Measurements from ENCODE around the gene ADCK2.
"Not testable (repeated sequence)": the region's sequence is repeated elsewhere in the genome, so short reads cannot be mapped to it uniquely, and the experiment has no call there.

Gene ADCK2

GRCh38 chr7:140674899-140675701, 2.4 kb downstream of the ADCK2 start:
- H3K9ac ChIP-seq (ENCODE audit: low read depth, low read length): no peak overlapping the region
- no peaks in the 10 kb centered on the region for H3K36me3 ChIP-seq (ENCODE audit: insufficient read depth, low read length)
- H3K9me3 ChIP-seq (ENCODE audit: control insufficient read depth, insufficient read depth, low read length): no peaks in the 10 kb centered on the region
- peaks cover 5% of the 10 kb centered on the region; the same call in 1 of the 2 replicates for H3K4me1 ChIP-seq (ENCODE audit: insufficient read depth, low read length)

DNA sequence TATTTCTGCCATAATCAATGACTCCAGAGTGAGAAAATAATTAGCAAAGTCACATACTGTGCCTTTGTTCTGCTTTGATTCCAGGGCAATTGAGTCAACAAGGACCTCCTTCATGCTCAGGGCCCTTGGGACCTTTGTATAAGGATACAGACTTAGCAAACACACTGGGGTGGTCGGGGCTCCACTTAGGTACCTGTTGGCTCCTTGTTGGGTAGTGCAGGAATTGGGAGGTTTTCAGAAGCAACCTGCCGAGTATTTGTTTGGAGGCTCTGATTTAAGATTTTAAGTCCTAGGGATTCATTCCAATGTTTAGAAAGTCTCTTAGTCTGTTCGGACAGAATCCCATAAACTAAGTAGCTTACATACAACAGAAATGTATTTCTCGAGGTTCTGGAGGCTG, 3.0 kb downstream of the ADCK2 start:
- Histone ChIP-seq H3K9ac (ENCODE audit: low read depth, low read length) (no peak overlapping the region), H3K9me3 (ENCODE audit: control insufficient read depth, insufficient read depth, low read length) (no peaks in the 10 kb centered on the region), H3K4me1 (ENCODE audit: insufficient read depth, low read length) (peaks cover 5% of the 10 kb centered on the region; the same call in 1 of the 2 replicates), H3K36me3 (ENCODE audit: insufficient read depth, low read length) (no peaks in the 10 kb centered on the region)

GRCh38 chr7:140676306-140676705, 3.6 kb downstream of the ADCK2 start:
- Histone ChIP-seq H3K9ac (ENCODE audit: low read depth, low read length) (no peak overlapping the region), H3K4me1 (ENCODE audit: insufficient read depth, low read length) (peaks cover 5% of the 10 kb centered on the region; the same call in 1 of the 2 replicates), H3K36me3 (ENCODE audit: insufficient read depth, low read length) (no peaks in the 10 kb centered on the region), H3K9me3 (ENCODE audit: control insufficient read depth, insufficient read depth, low read length) (no peaks in the 10 kb centered on the region)

DNA sequence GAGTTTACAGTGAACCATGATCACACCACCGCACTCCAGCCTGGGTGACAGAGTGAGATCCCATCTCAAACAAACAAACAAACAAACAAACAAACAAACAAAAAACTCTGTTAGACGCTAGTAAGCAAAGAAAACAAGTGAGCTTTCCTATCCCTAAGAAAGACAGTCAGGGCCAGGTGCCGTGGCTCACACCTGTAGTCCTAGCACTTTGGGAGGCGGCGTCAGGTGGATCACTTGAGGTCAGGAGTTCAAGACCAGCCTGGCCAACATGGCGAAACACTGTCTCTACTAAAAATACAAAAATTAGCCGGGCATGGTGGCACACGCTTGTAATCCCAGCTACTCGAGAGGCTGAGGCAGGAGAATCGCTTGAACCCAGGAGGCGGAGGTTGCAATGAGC, 4.2 kb downstream of the ADCK2 start:
- not testable (repeated sequence) for H3K9ac ChIP-seq (ENCODE audit: low read depth, low read length); H3K9me3 ChIP-seq (ENCODE audit: control insufficient read depth, insufficient read depth, low read length); H3K4me1 ChIP-seq (ENCODE audit: insufficient read depth, low read length); H3K36me3 ChIP-seq (ENCODE audit: insufficient read depth, low read length)

DNA sequence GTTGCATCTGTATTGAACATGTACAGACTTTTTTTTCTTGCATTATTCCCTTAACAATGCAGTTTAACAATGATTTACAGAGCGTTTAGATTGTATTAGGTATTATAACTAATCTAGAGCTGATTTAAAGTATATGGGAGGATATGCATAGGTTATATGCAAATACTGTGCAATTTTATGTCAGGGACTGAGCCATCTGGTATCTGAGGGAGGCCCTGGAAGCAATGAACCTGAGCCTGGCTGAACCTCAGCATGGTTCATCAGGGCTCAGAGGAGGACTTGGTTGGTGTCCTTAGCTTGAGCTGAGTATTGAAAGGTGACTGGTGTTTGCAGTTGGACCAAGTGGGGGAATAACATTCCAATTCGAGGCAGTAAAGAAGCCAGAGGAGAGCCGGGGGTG, 4.8 kb downstream of the ADCK2 start:
- H3K9me3 ChIP-seq (ENCODE audit: control insufficient read depth, insufficient read depth, low read length): no peaks in the 10 kb centered on the region

DNA sequence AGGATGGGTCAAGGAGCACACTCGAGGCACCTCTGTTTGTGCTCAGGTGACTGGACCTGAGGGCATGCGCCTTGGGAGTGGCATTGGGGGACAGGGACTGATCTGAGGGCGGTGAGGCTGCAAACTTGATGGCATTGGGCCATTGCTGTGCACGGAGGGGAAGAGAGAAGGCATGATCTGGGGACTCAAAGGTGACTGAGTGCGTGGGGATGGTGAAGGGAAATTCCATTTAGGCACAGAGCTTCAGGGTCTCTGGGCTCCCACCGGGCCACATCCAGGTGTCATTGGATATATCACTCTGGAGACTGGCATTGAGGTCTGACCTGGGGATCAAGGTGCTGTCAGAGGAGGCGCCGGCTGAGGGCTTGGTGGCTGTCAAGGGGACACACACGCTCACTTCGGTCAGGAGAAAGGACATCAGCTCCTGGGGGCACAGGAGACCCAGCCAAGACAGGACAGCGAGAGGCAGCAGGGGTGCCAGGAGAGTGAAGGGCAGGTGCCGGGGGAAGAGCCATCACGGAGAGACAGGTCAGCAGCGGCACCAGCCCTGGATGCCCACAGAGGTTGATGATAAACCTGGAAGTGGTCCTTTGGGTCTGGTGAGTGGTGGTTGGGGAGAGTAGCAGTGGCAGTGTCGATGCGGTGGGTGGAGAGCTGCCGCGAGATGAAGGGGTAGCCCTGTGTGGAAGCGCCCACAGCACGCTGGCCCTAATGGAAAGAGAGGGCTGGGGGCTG, 5.5 kb downstream of the ADCK2 start:
- no peak overlapping the region for H3K9ac ChIP-seq (ENCODE audit: low read depth, low read length)
- H3K4me1 ChIP-seq (ENCODE audit: insufficient read depth, low read length): peaks cover 5% of the 10 kb centered on the region; the same call in 1 of the 2 replicates
- no peaks in the 10 kb centered on the region for H3K9me3 ChIP-seq (ENCODE audit: control insufficient read depth, insufficient read depth, low read length)
- H3K36me3 ChIP-seq (ENCODE audit: insufficient read depth, low read length): no peaks in the 10 kb centered on the region

More for the DNA sequence above, 4.8 kb downstream of the ADCK2 start:
- Histone ChIP-seq H3K4me1 (ENCODE audit: insufficient read depth, low read length) (peaks cover 5% of the 10 kb centered on the region; the same call in 1 of the 2 replicates), H3K36me3 (ENCODE audit: insufficient read depth, low read length) (no peaks in the 10 kb centered on the region), H3K9ac (ENCODE audit: low read depth, low read length) (no peak overlapping the region)

GRCh38 chr7:140678816-140679130, 6.0 kb downstream of the ADCK2 start:
- H3K36me3 ChIP-seq (ENCODE audit: insufficient read depth, low read length): no peaks in the 10 kb centered on the region
- H3K4me1 ChIP-seq (ENCODE audit: insufficient read depth, low read length): peaks cover 5% of the 10 kb centered on the region; the same call in 1 of the 2 replicates
- no peak overlapping the region for H3K9ac ChIP-seq (ENCODE audit: low read depth, low read length)
- H3K9me3 ChIP-seq (ENCODE audit: control insufficient read depth, insufficient read depth, low read length): no peaks in the 10 kb centered on the region

DNA sequence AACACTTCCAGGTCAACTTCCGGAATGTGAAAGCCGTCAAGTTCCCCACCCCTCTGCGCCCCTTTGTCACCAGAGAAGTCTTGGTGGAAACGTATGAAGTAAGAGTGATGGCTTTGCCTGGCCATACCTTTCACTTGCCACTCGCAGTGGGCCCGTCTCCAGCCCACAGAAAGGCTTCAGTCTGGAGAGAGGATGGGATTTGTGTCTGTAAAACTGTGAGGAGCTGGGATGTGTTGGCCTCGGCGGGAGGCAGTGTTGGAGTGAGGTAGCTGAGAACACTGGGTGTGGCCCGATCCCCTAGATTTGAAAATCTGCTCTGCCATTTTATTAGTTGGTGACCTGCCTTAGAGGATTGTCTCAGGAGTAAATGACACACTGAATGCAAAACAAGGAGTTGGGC, 6.4 kb downstream of the ADCK2 start:
- Histone ChIP-seq H3K9me3 (ENCODE audit: control insufficient read depth, insufficient read depth, low read length) (no peaks in the 10 kb centered on the region), H3K4me1 (ENCODE audit: insufficient read depth, low read length) (peaks cover 5% of the 10 kb centered on the region; the same call in 1 of the 2 replicates), H3K9ac (ENCODE audit: low read depth, low read length) (no peak overlapping the region), H3K36me3 (ENCODE audit: insufficient read depth, low read length) (no peaks in the 10 kb centered on the region)

DNA sequence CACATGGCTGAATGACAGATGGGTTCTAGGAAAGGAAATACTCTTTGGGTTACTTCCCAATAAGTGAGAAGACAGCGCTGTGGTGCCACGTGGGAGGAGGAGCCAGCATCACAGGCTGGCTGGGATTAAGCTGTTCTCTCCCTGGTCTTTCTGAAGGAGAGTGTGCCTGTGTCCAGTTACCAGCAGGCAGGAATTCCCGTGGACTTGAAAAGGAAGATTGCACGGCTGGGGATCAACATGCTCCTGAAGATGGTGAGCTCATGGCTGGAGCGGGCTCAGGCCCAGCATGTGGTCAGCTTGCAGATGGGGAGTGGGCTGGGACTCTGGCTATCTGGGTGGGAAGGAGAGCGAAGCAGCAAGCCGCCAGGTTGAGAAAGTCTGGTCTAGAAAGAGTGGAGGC, 8.1 kb downstream of the ADCK2 start:
- no peak overlapping the region for H3K9ac ChIP-seq (ENCODE audit: low read depth, low read length)
- no peaks in the 10 kb centered on the region for H3K36me3 ChIP-seq (ENCODE audit: insufficient read depth, low read length)
- no peaks in the 10 kb centered on the region for H3K4me1 ChIP-seq (ENCODE audit: insufficient read depth, low read length)
- no peaks in the 10 kb centered on the region for H3K9me3 ChIP-seq (ENCODE audit: control insufficient read depth, insufficient read depth, low read length)

- Histone ChIP-seq H3K9me3 (ENCODE audit: control insufficient read depth, insufficient read depth, low read length) (no peaks in the 10 kb centered on the region), H3K4me1 (ENCODE audit: insufficient read depth, low read length) (no peaks in the 10 kb centered on the region), H3K9ac (ENCODE audit: low read depth, low read length) (no peak overlapping the region), H3K36me3 (ENCODE audit: insufficient read depth, low read length) (no peaks in the 10 kb centered on the region)
These were observed 9.0 kb downstream of the ADCK2 start for GRCh38 chr7:140681766-140682165.

- no peaks in the 10 kb centered on the region for H3K36me3 ChIP-seq (ENCODE audit: insufficient read depth, low read length)
These were observed 10.9 kb downstream of the ADCK2 start for GRCh38 chr7:140683657-140684056.

GRCh38 chr7:140684066-140684950, 11.6 kb downstream of the ADCK2 start:
- H3K4me1 ChIP-seq (ENCODE audit: insufficient read depth, low read length): no peaks in the 10 kb centered on the region
- H3K36me3 ChIP-seq (ENCODE audit: insufficient read depth, low read length): no peaks in the 10 kb centered on the region
- no peak overlapping the region for H3K9ac ChIP-seq (ENCODE audit: low read depth, low read length)
- H3K9me3 ChIP-seq (ENCODE audit: control insufficient read depth, insufficient read depth, low read length): no peaks in the 10 kb centered on the region

More at GRCh38 chr7:140683657-140684056, 10.9 kb downstream of the ADCK2 start:
- no peak overlapping the region for H3K9ac ChIP-seq (ENCODE audit: low read depth, low read length)
- no peaks in the 10 kb centered on the region for H3K4me1 ChIP-seq (ENCODE audit: insufficient read depth, low read length)
- no peaks in the 10 kb centered on the region for H3K9me3 ChIP-seq (ENCODE audit: control insufficient read depth, insufficient read depth, low read length)

DNA sequence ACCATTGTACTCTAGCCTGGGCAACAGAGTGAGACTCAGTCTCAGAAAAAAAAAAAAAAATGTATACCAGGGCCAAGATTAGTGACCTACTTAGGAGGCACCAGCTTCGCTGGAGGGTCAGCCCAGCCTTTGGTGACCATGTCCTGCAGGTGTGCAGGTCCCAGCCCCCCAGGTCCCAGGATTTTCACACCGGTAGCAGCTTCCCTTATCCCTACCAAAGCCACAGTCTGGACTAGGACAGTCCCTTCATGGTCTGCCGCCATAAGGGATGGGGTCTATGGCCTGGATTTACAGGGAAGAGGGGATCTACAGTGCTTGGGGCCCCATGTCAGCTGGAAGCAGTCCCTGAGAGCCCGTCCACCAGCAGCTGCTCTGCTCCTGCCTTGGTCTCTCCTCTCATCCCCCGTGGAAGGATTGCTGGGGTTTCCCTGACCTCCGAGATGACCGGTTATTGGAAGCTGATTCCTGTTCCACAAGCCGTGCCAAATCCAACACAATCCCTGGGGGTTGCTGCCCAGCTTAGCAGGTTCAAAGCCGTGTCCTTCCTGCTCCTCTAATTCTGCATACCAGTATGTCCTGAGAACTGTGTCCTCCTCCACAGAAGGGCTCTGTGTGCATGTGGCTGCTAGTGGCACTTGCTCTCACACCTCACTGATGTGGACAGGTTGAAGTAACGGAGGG, 12.8 kb downstream of the ADCK2 start:
- Histone ChIP-seq H3K9ac (ENCODE audit: low read depth, low read length) (no peak overlapping the region), H3K9me3 (ENCODE audit: control insufficient read depth, insufficient read depth, low read length) (no peaks in the 10 kb centered on the region), H3K4me1 (ENCODE audit: insufficient read depth, low read length) (no peaks in the 10 kb centered on the region), H3K36me3 (ENCODE audit: insufficient read depth, low read length) (no peaks in the 10 kb centered on the region)

DNA sequence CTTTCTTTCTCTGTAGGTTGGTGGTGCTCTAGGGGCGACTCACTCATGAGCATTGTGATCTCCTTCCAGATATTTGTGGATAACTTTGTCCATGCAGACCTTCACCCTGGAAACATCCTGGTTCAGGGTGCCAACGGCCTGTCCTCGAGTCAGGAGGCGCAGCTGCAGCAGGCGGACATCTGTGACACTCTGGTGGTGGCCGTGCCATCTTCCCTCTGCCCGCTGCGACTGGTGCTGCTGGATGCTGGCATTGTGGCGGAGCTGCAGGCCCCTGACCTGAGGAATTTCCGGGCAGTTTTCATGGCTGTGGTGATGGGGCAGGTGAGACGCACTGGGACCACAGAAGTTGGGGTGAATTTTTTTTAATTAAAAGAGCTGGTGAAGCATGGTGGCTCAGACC, 14.2 kb downstream of the ADCK2 start:
- Histone ChIP-seq H3K9ac (ENCODE audit: low read depth, low read length) (no peak overlapping the region), H3K36me3 (ENCODE audit: insufficient read depth, low read length) (peaks cover 2% of the 10 kb centered on the region; the same call in 1 of the 2 replicates), H3K4me1 (ENCODE audit: insufficient read depth, low read length) (no peaks in the 10 kb centered on the region), H3K9me3 (ENCODE audit: control insufficient read depth, insufficient read depth, low read length) (no peaks in the 10 kb centered on the region)

All from ES-I3 (cell line).